Activated CD4-positive, alpha-beta T cell treated with anti-CD3 and anti-CD28 coated beads, Interleukin-2, Interleukin-4, amounts not matched to agents 100 ng/mL and 50 ng/mL, durations not matched to agents 16 hours and 8 hours (primary cell): ENCODE data around the gene CHCHD6.

ENCODE experiments used
- DNase-seq: peaks from one replicate; pipeline ENCODE4 v3.0.0-alpha.2; 2020; ENCODE audit warnings: low spot score

CHCHD6 gene, protein sequence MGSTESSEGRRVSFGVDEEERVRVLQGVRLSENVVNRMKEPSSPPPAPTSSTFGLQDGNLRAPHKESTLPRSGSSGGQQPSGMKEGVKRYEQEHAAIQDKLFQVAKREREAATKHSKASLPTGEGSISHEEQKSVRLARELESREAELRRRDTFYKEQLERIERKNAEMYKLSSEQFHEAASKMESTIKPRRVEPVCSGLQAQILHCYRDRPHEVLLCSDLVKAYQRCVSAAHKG

DNA sequence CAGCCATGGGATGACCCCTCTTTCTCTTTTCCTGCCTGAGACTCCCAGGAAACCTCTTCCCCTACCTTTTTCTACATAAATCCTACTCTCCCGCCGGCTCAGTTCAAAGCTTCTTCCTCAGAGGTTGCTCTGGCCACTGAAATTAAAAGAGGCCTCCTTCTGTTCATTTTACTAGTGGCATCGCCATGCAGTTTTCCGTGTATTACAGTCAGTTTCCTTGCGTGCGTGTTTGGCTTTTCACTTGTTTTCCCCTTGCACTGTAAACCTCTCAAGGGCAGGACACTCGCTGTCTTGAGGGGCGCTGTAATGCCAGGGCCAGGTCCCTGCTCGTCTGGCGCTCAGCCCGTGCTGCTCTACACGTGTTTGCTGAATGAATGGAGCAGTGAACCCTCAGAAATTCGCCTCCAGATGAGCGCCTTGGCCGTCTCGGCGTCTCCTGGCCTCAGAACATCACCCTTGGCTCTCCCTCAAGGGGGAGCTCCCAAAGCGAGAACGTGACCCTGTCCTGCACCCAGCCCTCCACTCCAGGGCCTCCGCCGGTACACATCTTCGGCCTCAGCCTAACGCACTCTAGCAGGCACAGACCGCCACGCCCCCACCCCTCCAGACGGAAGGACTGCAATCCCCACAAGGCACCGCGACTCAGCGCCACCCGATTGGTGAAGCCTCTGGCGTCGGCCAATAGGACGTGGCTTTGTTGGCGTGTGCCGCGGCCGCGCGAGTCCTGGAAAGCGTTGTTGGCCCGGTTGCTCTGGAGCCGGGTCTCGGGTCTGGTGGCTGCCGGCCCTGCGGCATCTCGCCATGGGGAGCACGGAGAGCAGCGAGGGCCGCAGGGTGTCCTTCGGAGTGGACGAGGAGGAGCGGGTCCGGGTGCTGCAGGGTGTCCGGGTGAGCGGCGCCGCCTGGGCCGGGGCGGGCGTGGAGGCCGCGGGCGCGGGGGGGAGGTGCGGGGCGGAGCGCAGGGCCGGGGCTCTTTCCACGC lies at the start of gene CHCHD6:
Gene CHCHD6, plus strand, starts transcription at position 729 of the 982 bp plus-strand sequence. Its CDS starts 73 bp downstream, at position 802.
- DNase-seq, result peak; percentile 97

DNA sequence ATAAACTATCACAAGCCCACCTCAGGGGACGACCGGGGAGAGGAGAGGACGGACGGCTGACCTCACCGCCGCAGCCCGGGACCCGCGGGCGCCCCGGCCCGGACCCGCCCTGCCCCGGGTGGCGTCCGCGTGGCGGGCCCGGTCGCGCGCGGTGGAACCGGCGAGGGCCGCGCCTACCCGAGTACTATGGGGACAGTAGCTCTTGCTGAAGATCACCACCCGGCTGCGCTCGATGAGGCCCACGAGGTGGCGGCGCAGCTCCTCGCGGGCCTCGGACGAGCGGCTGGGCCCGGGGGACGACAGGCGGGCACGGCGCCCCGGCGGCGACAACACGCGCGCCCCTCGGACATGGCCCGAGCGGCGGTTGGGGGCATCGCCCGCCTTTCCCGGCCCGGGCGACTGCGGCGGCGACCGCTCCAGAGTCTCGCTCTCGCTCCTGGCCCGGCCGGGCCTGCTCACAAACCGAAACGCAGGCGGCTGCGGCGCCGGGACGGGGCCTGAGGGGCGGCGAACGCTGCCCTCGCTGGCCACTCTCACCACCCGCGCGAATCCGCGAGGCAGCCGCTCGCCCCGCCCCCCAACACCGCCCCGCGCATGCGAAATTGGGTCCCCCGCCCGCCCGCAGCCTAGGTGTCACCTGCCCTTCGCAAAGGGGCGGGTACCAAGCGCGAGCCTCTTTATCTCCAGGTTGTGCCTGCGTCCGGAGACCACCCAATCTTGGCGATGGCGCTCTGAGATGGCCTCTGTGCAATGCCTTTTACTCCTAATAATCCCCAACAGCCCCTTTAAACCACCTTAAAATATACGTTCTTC lies 49.3 kb upstream of the CHCHD6 start, which contains the start of gene TXNRD3:
Gene TXNRD3, minus strand, starts transcription at position 554 of the 813 bp plus-strand sequence.
- peak; percentile 50 for DNase-seq

DNA sequence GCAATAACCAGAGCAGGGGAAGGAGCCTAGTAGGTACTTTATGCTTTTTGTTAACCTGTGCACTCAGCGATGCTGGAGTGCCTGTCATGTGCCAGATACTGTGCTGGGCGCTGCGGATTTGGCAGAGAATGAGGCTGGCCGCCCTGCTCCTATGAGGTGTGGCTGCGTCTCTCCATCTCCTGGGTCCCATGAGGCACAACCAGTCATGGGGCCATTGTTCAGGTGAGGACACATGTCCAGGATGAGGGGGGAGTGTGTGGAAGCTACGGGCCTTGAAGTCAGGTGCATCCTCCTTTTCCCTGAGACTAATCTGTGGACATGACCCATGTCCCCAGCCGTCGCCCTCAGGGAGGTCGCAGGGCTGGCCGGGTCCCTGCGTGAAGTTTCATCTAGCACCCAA lies 48.2 kb upstream of the CHCHD6 start:
- DNase-seq, result no peak

DNA sequence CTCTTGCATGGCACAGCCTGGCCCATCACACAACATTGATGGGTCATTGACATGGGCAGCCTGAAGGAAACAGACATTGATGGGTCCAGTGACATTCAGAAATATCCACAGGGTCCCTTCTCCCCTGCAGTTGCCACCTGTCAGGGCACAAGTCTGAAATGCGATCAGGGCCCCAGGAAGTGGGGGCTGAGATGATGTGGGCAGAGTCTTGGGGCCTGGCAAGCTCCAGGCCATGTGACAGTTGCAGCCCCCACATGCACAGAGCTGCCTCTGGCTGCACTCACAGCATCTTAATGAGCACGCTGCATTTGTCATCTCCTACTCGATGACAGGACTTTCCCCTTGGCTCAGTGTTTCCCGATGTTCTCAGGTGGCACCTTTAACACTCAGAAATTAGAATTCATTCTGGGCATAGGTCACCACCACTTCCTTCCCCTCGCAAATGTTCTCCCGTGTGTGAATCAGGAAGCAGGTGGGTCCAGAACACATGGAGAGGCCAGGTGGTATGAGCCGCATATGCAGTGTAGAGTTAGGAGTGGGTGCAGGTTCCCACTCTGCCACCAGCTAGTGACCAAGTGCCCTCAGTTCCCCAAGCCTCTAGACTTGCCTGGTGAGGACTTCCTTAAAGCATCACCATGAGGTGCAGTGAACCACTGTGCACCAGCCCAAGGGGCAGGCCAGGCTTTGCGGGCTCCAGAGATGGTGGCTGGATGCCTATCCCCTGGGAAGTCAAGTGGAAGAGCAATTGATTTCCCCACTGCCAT lies 47.5 kb upstream of the CHCHD6 start:
- DNase-seq, result no peak

DNA sequence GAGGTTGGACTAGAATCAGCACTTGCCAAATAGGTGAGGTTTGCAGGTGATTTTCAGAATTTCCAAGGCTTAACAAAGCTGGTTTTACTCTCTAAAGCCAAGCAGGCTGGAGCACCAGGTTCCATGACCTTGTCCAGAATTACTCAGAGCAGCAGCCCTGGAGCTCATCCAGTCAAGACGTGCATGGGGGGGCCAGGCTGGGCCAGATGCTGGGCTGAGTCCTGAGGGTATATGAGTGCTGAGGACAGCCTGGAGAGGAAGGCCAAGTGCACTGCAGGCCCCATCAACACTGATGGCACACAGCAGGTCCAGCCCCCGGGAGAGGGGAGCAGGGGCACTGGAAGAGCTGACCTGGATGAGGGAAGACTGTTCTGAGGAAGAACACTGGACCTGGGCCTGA lies 46.1 kb upstream of the CHCHD6 start:
- DNase-seq, result no peak

DNA sequence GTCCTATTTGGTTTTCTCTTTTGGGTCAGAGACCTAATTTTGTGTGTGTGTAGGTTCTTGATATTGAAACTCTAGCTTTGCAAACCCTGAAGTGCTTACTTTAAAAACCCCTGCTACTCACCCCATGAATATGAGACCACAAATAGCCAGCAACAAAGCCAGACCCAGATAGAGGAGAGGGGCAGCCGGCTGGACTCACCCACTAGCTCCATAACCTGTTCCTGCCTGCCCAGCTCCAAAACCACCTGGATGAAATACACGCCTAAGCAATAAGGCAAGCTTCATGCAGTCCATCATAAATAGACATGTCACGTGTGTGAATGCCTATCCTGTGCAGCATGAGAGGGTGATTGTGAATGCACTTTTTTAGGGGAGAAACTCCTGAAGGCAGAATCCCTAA lies 45.5 kb upstream of the CHCHD6 start:
- DNase-seq, result no peak

DNA sequence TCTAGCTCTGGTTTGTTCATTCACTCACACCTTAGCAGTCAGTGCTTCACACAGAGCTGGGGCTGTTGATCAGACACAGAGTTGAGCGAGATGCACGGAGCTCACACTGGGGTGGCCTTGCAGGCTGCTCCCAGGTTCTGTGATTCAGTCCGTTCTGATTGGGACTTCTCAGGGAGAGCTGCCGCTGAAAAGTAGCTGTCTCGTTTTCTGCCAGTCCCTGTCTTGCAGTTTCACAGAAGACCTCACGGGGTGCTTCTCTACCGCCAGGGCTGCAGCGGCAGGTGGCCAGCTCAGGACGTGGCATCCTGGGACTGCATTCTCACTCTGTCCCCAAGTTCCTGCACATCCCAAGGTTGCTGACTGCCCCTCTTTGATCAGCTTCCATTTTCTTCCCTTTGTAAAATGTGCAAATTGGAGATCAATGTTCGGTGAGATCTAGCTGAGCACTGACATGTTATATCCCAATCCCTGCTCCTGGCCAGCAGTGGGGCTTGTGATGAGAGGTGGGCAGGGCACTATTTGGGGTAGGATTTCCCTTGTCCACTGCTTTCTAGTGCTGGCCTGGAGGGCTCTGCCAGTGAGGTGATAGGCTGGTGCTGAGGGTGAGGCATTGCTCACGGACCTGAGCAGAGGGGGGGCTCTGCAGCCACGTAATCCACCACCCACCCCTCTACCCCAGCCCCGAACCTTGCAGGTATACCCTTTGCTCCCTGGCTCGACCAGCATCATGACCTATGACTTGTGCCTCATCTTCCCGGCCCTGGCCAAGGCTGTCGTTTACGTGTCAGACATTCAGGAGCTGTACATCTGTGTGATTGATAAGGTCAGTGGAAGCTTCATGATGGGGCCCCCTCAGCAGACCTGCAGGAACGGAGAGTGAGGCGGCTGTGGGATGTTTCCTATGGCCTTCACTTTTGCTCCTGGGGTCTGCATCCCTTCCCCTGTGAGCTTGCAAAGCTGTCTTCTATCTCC lies 43.8 kb upstream of the CHCHD6 start:
- no peak for DNase-seq

DNA sequence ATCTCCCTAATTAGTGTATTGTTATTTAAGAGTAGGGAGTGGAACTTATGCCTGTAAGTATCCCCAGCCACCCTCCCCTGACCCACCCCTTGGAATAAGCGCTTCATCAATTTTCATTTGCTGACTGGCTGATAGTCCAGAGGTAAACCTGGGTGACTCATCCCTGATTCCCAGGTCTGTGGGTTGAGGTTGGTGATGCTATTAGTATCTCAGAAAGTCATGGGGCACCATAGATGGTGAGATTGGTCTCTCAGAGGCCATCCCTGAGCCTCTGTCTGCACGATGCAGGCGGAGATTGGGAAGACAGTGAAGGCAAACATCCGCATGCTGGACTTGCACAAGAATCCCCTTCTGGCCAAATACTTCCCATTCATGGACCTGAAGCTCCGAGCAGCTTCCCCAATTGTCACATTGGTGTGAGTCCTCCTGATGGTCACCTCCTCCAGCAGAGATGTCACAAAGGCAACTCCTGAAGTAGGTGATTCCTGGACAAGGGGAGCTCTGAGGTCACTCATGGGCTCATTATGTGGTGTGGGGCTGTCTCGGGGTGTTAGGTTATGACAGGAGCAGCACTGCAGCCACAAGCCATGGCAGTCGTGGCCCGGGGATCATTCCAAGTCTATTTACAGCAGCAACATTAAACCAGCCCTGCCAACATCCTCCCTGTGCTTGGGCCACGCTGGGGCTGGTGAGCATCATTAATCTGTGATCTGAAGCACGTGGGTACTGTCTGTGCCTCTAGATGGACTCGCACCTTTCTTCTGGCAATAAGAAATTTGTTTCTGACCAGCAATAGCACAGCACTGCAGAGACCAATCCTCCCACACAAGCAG lies 42.3 kb upstream of the CHCHD6 start:
- DNase-seq, result no peak

DNA sequence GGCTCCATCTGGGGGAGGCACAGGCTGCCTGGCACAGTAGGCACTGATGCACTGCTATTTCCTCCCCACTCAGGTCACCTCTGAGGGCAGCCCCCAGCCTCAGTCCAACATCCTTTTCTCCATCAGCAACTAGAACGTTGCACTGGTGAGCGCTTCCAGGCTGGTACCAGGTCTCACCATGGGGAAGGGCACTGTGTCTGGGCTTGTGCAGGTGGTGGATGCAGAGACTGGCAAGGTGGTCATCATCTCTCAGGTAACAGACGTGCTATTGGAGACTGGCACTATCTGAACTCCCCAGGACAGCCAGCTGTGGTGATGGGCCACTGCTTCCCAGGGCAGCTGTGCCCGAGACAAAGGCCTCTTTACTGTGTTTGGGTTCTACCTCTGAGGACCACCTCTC lies 40.8 kb upstream of the CHCHD6 start:
- DNase-seq, result no peak

DNA sequence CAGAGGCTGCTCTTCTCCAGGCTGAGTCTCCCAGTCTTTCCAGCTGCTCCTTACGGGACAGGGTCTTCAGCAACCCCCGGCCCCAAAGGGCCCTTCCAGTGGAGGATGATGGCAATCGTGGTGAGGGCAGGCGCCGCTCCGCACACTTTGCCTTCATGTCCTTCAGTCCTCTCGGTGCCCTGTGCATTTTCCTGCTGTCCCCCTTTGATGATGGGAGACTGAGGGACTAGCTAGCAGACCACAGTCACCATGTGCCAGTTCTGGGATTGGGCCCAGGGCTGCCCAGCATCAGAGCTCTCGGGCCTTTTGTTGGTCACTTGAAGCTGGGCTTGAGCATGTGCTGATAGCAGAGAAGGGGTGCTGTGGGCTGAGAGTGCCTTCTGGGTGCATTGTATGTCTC lies 40.3 kb upstream of the CHCHD6 start:
- DNase-seq, result no peak

DNA sequence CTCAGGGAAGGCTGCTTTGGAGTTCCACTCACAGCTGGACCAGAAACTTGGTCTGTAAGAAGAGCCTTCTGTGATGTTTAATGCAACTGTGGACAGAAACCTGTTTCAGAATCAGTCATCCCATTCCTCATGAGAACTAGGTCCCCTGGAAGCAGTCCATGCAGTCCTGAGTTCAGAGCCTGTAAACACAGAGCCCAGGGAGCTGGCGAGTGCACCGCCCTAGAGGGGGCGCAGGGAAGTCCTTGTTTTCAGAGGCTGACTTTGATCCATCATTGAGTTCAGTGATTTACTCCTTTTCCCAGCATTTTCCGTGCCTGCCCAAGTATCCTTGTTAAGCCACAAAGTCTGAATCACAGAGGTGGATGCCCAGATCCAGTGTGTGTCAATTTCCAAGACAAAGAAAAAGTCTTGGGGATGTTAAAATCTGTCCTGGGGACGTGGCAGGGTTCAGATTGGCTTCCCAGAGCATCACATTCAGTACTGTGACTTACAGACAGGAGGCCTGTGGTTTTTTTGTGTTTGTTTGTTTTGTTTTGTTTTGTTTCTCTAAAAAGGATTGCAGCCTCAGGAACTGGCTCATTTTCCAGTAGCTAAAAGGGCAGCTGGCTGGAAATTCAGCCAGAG lies 39.3 kb upstream of the CHCHD6 start:
- DNase-seq, result no peak

DNA sequence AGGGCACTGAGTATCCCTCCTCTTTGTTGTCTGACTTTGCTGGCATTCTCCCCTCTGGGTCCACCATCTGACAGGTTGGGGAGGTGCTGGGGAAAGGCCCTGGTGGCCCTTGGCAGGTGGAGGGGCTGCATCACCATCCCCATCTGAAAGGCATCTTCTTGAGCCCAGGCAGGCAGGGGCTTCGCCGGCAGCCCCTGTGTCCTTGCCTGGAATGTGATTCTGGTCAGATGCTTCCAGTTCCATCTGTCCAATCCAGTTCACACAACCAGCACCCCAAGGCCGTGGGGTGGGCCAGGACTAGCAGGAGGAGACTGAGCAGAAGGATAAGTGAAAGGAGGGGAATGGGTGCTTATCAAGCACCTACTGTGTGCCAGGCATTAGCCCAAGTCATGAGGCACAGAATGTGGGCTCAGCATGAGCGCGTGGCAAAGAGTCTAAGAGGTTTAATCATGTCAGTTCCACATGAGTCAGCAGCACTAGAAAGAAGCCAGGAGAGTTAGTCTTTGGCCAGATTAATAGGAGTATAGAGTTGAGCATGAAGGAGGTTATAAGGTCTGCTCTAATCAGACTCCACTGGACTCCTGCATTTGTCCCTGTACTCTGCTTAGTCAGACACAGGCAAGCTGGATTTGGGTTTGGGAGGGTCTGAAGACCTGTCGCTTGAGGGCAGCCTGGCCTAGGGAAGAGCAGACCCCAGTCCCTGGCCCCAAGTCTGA lies 38.7 kb upstream of the CHCHD6 start:
- DNase-seq, result no peak

DNA sequence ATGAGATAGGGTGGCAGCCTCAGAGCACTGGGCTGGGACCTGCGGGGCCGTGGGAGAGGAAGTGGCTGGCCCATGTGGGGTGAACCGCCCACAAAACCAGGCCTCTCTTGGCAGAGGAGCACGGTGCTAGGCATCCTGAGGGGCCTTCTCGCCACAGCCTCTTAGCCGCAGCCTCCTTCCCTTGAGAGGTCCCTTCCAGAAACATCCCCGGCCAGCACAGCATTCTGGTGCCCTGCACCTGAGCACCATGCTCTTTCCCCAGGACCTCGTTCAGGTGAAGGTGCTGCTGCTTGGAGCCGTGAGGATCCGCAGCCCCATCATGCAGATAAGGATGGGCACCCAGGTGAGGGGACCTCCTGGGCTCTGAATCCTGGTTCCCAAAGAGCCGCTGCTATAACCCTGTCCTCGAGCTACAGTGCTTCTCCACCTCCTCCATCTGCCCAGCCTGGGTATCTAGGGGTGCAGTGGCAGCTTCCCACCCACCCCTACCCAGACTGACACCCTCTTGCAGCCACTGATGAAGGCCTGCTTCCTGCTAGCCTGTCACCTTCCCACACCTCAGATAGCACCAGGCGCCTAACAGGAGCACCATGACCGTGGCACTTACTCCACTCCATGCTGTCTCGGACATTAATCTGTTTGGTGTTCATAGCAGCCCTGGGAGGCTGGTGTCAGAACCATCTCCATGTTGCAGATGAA lies 37.9 kb upstream of the CHCHD6 start:
- DNase-seq, result no peak

DNA sequence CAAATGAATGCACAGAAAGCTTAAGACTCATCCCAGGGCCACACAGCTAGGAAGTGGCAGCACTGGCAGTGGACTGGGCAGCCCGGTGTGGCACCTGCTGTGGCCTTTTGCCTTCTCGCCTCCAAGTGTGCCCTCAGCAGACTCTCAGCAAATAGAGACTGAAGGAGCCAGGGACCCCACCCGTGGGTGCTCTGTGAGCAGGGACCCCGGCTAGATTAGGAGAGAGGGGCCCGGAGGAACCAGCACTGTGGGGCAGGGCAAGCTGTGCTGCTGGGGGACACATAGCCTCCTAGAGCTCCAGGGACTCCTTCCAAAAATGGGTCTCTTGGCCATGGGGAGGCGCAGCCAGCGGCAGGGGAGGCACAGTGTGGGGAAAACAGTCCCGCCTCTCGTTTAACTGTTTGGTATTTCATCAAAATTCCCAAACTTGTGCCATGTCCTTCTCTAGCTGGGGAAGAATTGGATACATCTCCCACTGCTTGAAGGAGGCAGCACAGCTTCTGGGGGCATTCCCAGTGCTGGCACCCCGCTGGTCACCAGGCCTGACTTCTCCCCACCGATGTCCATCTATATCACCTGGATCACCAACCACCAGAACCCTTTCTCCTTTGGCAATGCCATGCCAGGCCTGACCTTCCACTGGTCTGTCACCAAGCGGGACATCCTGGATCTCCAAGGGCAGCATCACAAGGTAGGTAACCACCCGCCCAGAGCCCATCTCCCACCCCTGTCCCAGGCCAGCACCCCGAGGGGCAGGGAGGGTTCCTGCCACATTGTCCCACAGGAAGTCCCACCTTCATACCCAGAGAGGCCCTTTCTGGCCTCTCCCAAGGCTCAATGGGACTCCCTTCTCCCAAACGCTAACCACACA lies 37.1 kb upstream of the CHCHD6 start:
- DNase-seq, result no peak

DNA sequence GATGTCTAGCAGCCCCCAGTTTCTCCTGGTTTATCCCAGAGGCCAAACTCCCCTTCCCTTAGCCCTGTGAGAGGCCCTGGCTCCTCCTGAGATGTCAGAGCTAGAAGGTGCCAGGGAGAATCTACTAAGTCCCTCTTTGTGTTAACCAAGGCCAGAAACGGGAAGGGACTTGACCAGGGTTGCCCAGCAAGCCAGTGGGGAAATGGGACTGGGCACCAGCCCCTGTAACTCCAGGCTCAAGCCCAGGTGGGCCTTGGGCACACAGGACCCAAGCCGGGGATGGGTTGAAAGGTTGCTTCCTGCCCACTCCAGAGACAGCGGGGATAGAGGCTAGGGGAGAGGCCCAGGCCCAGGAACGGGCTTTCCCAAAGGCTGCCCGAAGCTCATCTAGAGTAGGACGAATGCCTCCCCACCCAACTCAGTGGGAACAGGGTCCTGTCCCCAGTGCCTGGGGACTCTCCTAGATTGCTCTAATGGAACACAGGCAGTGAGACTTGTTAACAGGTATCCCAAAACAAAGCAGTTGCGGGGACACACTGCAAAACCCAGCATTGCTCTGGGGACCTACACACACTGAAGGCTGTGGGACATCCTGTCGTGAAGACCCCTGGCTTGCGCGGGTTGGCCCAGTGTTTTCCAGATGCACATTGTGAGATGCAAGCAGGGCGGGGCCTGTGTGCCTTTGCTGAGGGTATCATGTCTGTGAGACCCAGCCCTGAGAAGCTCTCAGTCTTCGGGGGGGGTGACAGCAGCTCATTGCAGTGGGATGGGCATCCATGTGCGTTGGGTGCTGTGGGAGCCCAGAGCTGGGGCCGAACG lies 36.2 kb upstream of the CHCHD6 start:
- DNase-seq, result no peak
